Measurements from ENCODE around the gene TKT.

DNA sequence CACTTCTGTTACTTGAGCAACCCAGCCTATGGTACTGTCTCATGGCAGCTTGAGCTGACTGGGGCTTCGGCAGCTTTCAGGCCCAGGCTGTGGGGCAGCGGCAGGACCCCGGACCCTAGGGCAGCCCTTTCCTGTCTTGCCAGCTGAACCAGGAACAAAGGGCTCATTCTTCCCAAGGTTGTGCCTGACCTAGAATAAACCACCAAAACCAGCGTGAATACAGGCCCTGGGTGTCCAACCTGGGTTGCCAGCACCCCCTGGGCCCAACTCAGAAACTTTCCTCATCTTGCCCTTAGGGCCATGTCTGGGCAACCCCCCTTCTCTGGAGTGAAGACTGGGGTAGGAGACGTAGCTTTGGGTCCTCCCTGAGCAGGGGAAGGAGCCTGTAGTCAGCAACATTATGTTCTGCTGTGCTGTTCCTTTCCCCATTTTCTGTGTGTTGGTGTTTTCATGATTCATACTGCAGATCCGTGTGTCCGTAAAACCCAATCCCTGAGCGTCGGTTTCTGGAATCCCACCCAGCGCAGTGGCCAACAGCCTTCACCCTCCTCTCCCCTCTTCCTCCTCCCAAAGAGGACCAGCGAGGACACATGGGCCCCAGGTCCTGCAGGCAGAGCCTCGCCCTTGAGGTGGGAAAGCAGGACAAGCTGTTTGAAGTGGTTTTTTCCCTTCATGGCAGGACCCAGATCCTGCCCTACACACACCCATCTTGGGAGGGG, 33.5 kb downstream of the TKT start:
- TF ChIP-seq, protein P1, sequence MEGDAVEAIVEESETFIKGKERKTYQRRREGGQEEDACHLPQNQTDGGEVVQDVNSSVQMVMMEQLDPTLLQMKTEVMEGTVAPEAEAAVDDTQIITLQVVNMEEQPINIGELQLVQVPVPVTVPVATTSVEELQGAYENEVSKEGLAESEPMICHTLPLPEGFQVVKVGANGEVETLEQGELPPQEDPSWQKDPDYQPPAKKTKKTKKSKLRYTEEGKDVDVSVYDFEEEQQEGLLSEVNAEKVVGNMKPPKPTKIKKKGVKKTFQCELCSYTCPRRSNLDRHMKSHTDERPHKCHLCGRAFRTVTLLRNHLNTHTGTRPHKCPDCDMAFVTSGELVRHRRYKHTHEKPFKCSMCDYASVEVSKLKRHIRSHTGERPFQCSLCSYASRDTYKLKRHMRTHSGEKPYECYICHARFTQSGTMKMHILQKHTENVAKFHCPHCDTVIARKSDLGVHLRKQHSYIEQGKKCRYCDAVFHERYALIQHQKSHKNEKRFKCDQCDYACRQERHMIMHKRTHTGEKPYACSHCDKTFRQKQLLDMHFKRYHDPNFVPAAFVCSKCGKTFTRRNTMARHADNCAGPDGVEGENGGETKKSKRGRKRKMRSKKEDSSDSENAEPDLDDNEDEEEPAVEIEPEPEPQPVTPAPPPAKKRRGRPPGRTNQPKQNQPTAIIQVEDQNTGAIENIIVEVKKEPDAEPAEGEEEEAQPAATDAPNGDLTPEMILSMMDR (IDR thresholded peaks at IDR 0.05) = no peak
- TF ChIP-seq EP300 (IDR thresholded peaks at IDR 0.05) (no peak), POLR2A (IDR thresholded peaks at IDR 0.05) (no peak), POLR2AphosphoS5 (IDR thresholded peaks at IDR 0.05) (no peak)

All from upper lobe of left lung (tissue), 4 donors.